Calu3 (cell line): ENCODE results near the gene PDGFA. TPM values are rescaled to one million over a fixed set of nuclear protein-coding genes. Genes with fewer than 3 reads are reported as not detected.

Experiments used
- BruUV-seq: library from RNA; stranded (reverse); fragments of 400-500 nt; replicated peaks from 2 replicates; lab custom pipeline; 2021; lab: Mats Ljungman, UMichigan
- CTCF ChIA-PET: fragments of 300-600 bp; sonication (Branson Sonifier 250); formaldehyde crosslinking; loops from one replicate; lab custom pipeline; 2022; ENCODE audit warnings: antibody characterized with exemption; lab: Charles Lee
- DNase-seq: peaks from one replicate; pipeline ENCODE4 v3.0.0; 2022
- H3K27ac Mint-ChIP-seq: one replicate; pipeline ENCODE4 v1.8.0; 2022; ENCODE audit warnings: mixed read lengths; ENCODE audit not compliant: unreplicated experiment
- H3K27me3 Mint-ChIP-seq: one replicate; pipeline ENCODE4 v1.8.0; 2022; ENCODE audit warnings: mixed read lengths; ENCODE audit not compliant: unreplicated experiment
- H3K36me3 Mint-ChIP-seq: one replicate; pipeline ENCODE4 v1.8.0; 2022; ENCODE audit warnings: mild to moderate bottlenecking, moderate library complexity, mixed read lengths; ENCODE audit not compliant: insufficient read depth, unreplicated experiment
- H3K4me1 Mint-ChIP-seq: one replicate; pipeline ENCODE4 v1.8.0; 2022; ENCODE audit warnings: mild to moderate bottlenecking, low read depth, mixed read lengths; ENCODE audit not compliant: unreplicated experiment
- H3K4me3 Mint-ChIP-seq: one replicate; pipeline ENCODE4 v1.8.0; 2022; ENCODE audit warnings: mild to moderate bottlenecking, low read depth, moderate library complexity, mixed read lengths; ENCODE audit not compliant: unreplicated experiment
- H3K9me3 Mint-ChIP-seq: one replicate; pipeline ENCODE4 v1.8.0; 2022; ENCODE audit warnings: low read depth, mixed read lengths; ENCODE audit not compliant: unreplicated experiment
- CTCF ChIP-seq: fragments of 200-600 bp; IDR thresholded peaks from one replicate; pipeline ENCODE4 v1.8.0; 2022; ENCODE audit warnings: antibody characterized with exemption; ENCODE audit not compliant: unreplicated experiment
- intact Hi-C: fragments of 100-400 bp; cut with micrococcal nuclease; formaldehyde crosslinking; loops from one replicate; pipeline ENCODE4 v1.10.0; 2022; ENCODE audit not compliant: unreplicated experiment
- total RNA-seq: library from RNA; stranded (reverse); gene quantifications from 2 replicates; pipeline ENCODE4 v1.2.3, GENCODE V29; 2022

The PDGFA gene
- total RNA-seq, 1 experiment from 2014 or later = 4.5 TPM

DNA sequence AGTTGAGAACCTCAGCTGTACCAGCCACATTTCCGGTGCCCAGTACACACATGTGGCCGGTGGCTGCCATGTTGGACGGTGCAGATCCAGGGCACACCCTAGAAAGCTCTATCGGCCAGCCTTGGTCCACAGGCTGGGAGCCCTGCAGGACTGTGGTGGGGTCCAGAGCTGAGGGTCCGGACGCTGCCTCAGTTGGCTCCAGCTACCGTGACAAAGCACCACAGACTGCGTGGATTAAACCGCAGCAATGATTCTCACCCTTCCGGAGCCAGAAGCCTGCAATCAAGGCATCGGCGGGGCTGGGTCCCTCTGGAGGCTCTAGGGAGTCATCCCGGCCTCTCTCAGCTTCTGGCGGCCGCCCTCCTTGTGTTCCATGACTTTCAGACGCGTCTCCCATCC lies 50.1 kb downstream of the PDGFA start:
- H3K4me1 Mint-ChIP-seq = no peaks in the 10 kb centered on the region
- no peak for TF ChIP-seq CTCF
- peaks cover 5% of the 10 kb centered on the region for H3K36me3 Mint-ChIP-seq
- H3K9me3 Mint-ChIP-seq = peaks cover 12% of the 10 kb centered on the region
- intact Hi-C loops = no loop called here
- H3K27ac Mint-ChIP-seq = no peak overlapping the region
- peak; percentile 6 for DNase-seq
- CTCF ChIA-PET = no interaction called here
- no TSS peak for BruUV-seq
- no peak overlapping the region for H3K4me3 Mint-ChIP-seq
- peaks cover 46% of the 10 kb centered on the region for H3K27me3 Mint-ChIP-seq

DNA sequence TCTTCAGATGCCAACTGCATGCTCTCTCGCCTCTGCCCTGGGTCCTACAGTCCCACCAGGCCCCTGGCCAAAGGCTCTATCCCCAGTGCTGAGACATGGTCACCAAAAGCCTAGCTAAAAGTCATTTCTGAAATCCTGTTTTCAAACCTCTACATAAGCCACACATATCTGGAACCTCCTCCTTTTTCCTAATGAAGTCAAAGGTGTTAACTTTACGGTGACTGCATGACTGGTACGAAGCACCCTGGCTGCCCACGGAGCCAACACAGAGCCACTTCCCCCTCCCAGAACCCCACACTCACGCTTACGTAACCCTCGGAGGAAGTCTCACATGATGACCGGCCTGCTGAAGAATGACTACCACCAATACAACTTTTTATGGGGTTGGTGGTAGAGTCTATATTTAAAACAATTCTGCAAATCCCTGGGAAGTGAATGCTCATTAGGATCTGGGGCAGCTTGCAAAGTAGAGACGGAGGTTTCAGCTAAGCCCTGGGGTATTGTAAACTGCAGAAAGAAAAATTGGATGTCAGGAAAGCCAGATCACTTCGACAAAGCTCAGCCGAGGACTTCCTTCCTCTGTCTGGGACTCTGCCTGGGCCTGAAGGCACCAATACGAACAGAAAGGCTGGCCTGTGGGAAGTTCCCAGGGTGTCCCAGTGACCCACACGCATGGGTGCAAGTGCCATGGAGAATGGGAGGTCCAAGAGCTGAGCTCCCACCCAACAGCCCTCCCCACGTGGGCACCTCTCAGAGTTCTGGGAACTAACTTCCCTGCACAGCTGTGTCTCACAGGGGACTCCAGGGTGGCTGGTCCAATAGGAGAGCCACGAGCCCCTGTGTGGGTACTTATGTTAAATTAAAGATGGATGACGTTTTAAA lies 50.7 kb downstream of the PDGFA start:
- Mint-ChIP-seq H3K9me3 (peaks cover 12% of the 10 kb centered on the region), H3K36me3 (peaks cover 5% of the 10 kb centered on the region), H3K4me3 (no peak overlapping the region), H3K27me3 (peaks cover 42% of the 10 kb centered on the region), H3K27ac (no peak overlapping the region), H3K4me1 (no peaks in the 10 kb centered on the region)
- no TSS peak for BruUV-seq
- CTCF ChIA-PET = interaction anchor here (0.6 kb wide), 1 partner anchor 50 kb away, joined by 4 read pairs; no protein-coding TSS in a partner anchor
- intact Hi-C loops = no loop called here
- DNase-seq = peak; percentile 2
- no peak for TF ChIP-seq CTCF

DNA sequence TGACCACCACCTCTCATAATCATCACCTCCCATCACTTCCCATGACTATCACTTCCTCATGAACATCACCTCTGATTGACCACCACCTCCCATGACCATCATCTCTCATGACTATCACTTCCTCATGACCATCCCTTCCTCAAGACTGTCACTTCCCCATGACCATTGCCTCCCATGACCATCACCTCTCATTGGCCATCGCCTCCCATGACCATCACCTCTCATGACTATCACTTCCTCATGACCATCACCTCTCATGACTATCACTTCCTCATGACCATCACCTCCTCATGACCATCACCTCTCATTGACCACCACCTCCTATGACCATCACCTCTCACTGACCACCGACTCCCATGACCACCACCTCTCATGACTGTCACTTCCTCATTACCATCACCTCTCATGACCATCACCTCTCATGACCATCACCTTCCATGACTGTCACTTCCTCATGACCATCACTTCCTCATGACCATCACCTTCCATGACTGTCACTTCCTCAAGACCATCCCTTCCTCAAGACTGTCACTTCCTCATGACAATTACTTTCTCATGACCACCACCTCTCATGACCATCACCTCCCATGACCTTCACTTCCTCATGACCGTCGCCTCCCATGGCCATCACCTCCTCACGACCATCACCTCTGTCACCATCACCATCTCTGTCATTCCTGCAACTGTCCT lies 51.6 kb downstream of the PDGFA start:
- CTCF ChIA-PET = no interaction called here
- peaks cover 12% of the 10 kb centered on the region for H3K9me3 Mint-ChIP-seq
- no peak for DNase-seq
- peaks cover 5% of the 10 kb centered on the region for H3K36me3 Mint-ChIP-seq
- no peaks in the 10 kb centered on the region for H3K4me1 Mint-ChIP-seq
- TF ChIP-seq CTCF = no peak
- peaks cover 40% of the 10 kb centered on the region for H3K27me3 Mint-ChIP-seq
- H3K27ac Mint-ChIP-seq = no peak overlapping the region
- no peak overlapping the region for H3K4me3 Mint-ChIP-seq
- intact Hi-C loops = no loop called here
- no TSS peak for BruUV-seq

GRCh38 chr7:467393-467828 lies 52.2 kb downstream of the PDGFA start:
- peaks cover 40% of the 10 kb centered on the region for H3K27me3 Mint-ChIP-seq
- intact Hi-C loops = no loop called here
- no peak for TF ChIP-seq CTCF
- H3K27ac Mint-ChIP-seq = no peak overlapping the region
- no peak for DNase-seq
- CTCF ChIA-PET = interaction anchor here (0.5 kb wide), 1 partner anchor 38 kb away, joined by 4 read pairs; no protein-coding TSS in a partner anchor
- BruUV-seq = no TSS peak
- H3K36me3 Mint-ChIP-seq = peaks cover 5% of the 10 kb centered on the region
- peaks cover 12% of the 10 kb centered on the region for H3K9me3 Mint-ChIP-seq
- H3K4me3 Mint-ChIP-seq = no peak overlapping the region
- H3K4me1 Mint-ChIP-seq = no peaks in the 10 kb centered on the region
